ENCODE measurements around the gene GTF2A1.

Gene GTF2A1

DNA sequence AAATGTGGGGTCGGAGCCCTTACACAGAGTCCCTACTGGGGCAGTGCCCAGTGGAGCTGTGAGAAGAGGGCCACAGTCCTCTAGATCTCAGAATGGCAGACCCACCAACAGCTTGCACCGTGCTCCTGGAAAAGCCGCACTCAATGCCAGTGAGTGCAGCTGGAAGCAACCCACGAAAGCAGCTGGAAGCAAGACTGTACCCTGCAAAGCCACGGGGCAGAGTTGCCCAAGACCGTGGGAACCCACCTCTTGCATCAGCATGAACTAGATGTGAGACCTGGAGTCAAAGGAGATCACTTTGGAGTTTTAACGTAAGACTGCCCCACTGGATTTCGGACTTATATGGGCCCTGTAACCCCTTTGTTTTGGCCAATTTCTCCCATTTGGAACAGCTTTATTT is 12.3 kb downstream of the GTF2A1 start:
- DNase-seq (ENCODE audit: low spot score): no peak
- ChIA-PET POLR2A (ENCODE audit: low non-redundant PET) (no interaction called here), CTCF (no interaction called here)
- H3K27ac ChIP-seq: no peak overlapping the region
- TF ChIP-seq, protein P1, sequence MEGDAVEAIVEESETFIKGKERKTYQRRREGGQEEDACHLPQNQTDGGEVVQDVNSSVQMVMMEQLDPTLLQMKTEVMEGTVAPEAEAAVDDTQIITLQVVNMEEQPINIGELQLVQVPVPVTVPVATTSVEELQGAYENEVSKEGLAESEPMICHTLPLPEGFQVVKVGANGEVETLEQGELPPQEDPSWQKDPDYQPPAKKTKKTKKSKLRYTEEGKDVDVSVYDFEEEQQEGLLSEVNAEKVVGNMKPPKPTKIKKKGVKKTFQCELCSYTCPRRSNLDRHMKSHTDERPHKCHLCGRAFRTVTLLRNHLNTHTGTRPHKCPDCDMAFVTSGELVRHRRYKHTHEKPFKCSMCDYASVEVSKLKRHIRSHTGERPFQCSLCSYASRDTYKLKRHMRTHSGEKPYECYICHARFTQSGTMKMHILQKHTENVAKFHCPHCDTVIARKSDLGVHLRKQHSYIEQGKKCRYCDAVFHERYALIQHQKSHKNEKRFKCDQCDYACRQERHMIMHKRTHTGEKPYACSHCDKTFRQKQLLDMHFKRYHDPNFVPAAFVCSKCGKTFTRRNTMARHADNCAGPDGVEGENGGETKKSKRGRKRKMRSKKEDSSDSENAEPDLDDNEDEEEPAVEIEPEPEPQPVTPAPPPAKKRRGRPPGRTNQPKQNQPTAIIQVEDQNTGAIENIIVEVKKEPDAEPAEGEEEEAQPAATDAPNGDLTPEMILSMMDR (conservative IDR thresholded peaks at IDR 0.05; ENCODE audit: low read depth): no peak

DNA sequence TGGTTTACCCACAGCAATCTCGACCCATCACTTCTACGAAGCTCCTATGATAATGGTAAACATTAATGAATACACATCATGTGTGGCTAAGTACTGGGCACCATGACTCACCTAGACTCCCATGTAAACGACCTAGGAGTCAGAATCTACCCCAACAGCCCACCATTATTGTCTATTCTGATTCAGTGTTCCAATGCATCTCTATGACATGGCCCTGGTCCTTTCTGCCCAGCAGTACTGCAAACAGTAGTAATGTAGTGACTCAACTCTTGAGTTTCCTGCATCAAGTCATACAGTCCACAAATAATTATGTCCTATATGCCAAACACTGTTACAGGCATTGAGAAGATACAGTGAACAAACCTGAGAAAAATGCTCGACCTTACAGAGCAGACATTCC is 14.6 kb downstream of the GTF2A1 start:
- TF ChIP-seq, protein P1 (conservative IDR thresholded peaks at IDR 0.05; ENCODE audit: low read depth): no peak
- CTCF ChIA-PET: no interaction called here
- no peak for DNase-seq (ENCODE audit: low spot score)
- no peak overlapping the region for H3K27ac ChIP-seq
- POLR2A ChIA-PET (ENCODE audit: low non-redundant PET): no interaction called here

DNA sequence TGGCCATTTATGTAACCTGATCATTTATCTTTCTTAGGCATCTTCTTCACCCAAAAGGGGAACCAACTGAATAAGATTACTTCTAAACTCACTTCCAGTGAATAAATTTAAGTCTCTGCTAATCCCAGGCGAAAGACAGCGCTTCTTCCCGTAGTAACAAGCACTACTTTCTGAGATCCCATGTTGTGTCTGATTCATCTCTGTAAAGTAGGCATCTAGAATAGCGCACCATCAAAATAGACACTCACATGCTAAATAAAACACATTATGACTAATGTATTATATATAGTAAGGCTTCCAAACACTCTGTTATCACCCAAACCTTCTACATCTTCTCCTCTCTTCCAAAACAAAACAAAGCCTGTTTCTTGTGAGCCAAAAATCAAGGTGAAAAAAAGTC is 15.1 kb downstream of the GTF2A1 start:
- ChIA-PET CTCF (no interaction called here), POLR2A (ENCODE audit: low non-redundant PET) (no interaction called here)
- no peak overlapping the region for H3K27ac ChIP-seq
- no peak for DNase-seq (ENCODE audit: low spot score)
- TF ChIP-seq, protein P1 (conservative IDR thresholded peaks at IDR 0.05; ENCODE audit: low read depth): no peak

DNA sequence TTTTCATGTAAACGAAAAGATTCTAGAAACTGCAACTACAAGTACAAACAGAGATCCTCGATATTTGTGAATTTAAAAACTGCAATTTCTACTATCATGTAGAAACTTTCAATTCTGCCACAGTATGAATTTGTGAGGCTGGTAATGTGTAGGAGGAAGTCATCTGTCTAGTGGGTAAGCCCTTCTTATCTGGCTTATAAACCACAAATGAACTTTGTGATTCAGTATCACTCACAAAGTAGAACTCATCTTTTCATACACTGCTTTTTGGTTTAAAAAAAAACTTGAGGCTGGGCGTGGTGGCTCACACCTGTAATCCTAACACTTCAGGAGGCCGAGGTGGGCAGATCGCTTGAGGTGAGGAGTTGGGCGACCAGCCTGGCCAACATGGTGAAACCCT is 20.7 kb downstream of the GTF2A1 start:
- ChIA-PET POLR2A (ENCODE audit: low non-redundant PET) (no interaction called here), CTCF (no interaction called here)
- no peak overlapping the region for H3K27ac ChIP-seq
- TF ChIP-seq, protein P1 (conservative IDR thresholded peaks at IDR 0.05; ENCODE audit: low read depth): no peak
- no peak for DNase-seq (ENCODE audit: low spot score)

DNA sequence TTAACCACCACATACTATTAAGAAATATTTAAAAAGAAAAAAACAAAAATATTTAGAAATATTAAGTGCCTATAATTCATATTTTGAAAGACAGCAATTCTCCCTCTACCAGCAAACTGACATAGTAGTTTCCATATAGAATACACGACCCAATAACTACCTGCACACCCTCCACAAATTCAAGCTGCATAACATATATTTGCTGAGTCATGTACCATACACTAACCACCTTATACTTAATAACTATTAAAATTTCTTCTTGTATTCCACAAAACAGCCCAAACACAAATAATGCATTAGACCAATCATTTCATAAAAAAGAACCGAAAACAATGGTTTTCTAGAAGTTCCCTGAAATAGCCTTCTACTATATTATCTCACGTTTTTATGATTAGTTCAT is 21.7 kb downstream of the GTF2A1 start:
- no peak overlapping the region for H3K27ac ChIP-seq
- TF ChIP-seq, protein P1 (conservative IDR thresholded peaks at IDR 0.05; ENCODE audit: low read depth): no peak
- POLR2A ChIA-PET (ENCODE audit: low non-redundant PET): interaction anchor here (1.6 kb wide), 1 partner anchor 20 kb away, joined by 3 read pairs; no protein-coding TSS in a partner anchor

DNA sequence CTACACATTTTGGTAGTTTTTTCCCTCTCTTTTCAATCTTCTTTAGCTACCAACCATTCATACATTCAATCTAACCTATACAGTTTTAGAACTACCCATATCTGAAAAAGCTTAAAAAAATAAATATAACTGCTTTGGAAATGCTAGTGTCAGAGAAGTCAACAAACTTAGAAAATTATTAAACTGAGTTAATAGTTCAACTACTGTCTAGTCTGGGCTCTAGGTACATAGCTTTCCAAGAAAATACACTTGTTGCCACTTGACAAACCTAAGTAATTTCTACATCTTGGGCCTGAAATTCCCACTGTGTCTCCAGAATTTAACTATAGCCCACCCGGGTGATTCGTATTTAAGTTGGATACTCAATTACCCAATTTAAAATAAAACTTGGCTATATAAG is 22.1 kb downstream of the GTF2A1 start:
- ChIA-PET CTCF (interaction anchor here (0.5 to 0.7 kb wide), 2 partner anchors 287 to 298 kb away, joined by 4 read pairs; no protein-coding TSS in a partner anchor), POLR2A (ENCODE audit: low non-redundant PET) (interaction anchor here (1.6 kb wide), 1 partner anchor 20 kb away, joined by 3 read pairs; no protein-coding TSS in a partner anchor)
- H3K27ac ChIP-seq: no peak overlapping the region
- TF ChIP-seq, protein P1 (conservative IDR thresholded peaks at IDR 0.05; ENCODE audit: low read depth): no peak
- no peak for DNase-seq (ENCODE audit: low spot score)

More for the DNA sequence above, 21.7 kb downstream of the GTF2A1 start:
- CTCF ChIA-PET: interaction anchor here (0.5 to 0.7 kb wide), 2 partner anchors 287 to 297 kb away, joined by 4 read pairs; no protein-coding TSS in a partner anchor
- no peak for DNase-seq (ENCODE audit: low spot score)

Measured in RWPE1 (cell line).